ENCODE data around the gene MAP2K3.
"Not testable (repeated sequence)": the region's sequence is repeated elsewhere in the genome, so short reads cannot be mapped to it uniquely, and the experiment has no call there.

DNA sequence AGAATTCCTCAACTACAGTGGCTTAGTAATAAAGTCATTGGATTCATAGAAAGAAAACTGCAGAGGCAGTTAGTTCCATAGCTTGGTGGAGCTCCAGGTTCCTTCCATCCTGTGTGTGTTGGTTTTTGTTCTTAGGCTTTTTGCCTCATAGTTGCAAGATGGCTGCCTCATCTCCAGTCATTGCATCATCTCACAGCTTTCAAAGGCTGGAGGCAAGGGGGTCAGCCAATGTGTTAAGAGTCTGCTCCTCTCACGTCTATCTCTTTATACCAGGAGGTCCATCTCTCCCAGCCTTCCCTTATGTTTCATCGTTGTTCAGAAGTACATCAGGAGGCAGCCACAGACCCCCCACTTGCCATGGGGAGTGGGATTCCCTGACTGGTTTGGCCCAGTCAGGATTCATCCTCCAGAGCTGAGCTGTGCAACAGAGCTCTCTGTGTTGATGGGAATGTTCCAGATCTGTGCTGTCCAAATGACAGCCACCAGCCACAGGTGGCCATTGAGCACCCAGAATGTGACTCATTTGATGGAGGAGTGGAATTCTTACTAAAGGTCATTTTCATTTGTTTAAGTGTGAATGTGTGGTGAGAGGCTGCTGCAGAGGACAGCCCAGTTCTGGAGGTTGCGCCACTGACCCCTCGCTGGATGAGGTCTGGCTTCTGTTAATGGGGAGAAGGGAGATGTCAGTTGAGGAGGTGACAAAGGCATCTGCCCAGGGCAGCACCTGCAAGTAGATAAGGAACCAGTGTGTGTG is 52.2 kb downstream of the MAP2K3 start:
- not testable (repeated sequence) for TF ChIP-seq CTCF (IDR thresholded peaks at IDR 0.05); POLR2A (IDR thresholded peaks at IDR 0.05; ENCODE audit: low read depth); POLR2AphosphoS5 (IDR thresholded peaks at IDR 0.05); EP300 (IDR thresholded peaks at IDR 0.05)

Data from esophagus muscularis mucosa (tissue), 4 donors.